HG02588 (cell line): ENCODE data around the gene FOXC1.
A peak's percentile ranks its signal among the peaks of the same experiment; 100 is the strongest.

ENCODE experiments used
- ATAC-seq: cut with Tn5 transposase; IDR thresholded peaks from one replicate; pipeline ENCODE4 v1.9.1; 2021; ENCODE audit warnings: mild to moderate bottlenecking, moderate library complexity; ENCODE audit not compliant: unreplicated experiment

Gene FOXC1

GRCh38 chr6:1584146-1584545 lies 25.6 kb upstream of the FOXC1 start:
- no peak for ATAC-seq

- no peak for ATAC-seq
These were observed 24.6 kb upstream of the FOXC1 start for GRCh38 chr6:1584996-1585668.

- no peak for ATAC-seq
These were observed 24.1 kb upstream of the FOXC1 start for GRCh38 chr6:1585669-1586049.

- ATAC-seq: no peak
These were observed 23.5 kb upstream of the FOXC1 start for GRCh38 chr6:1586256-1586655.

GRCh38 chr6:1586861-1587450 lies 22.8 kb upstream of the FOXC1 start:
- ATAC-seq: no peak

GRCh38 chr6:1587546-1587945 lies 22.2 kb upstream of the FOXC1 start:
- no peak for ATAC-seq

- no peak for ATAC-seq
These were observed 21.7 kb upstream of the FOXC1 start for GRCh38 chr6:1587977-1588376.

- no peak for ATAC-seq
These were observed 20.5 kb upstream of the FOXC1 start for GRCh38 chr6:1589208-1589607.

GRCh38 chr6:1590580-1590979 lies 19.1 kb upstream of the FOXC1 start:
- no peak for ATAC-seq

- ATAC-seq: no peak
These were observed 18.5 kb upstream of the FOXC1 start for GRCh38 chr6:1591243-1591642.

- no peak for ATAC-seq
These were observed 17.8 kb upstream of the FOXC1 start for GRCh38 chr6:1591926-1592325.

- no peak for ATAC-seq
These were observed 16.9 kb upstream of the FOXC1 start for GRCh38 chr6:1592852-1593251.

GRCh38 chr6:1593286-1593957 lies 16.3 kb upstream of the FOXC1 start:
- no peak for ATAC-seq

GRCh38 chr6:1593958-1594314 lies 15.8 kb upstream of the FOXC1 start:
- ATAC-seq: no peak

- ATAC-seq: no peak
These were observed 15.1 kb upstream of the FOXC1 start for GRCh38 chr6:1594445-1595200.

- ATAC-seq: no peak
These were observed 14.2 kb upstream of the FOXC1 start for GRCh38 chr6:1595271-1596087.

- ATAC-seq: peak; percentile 65
These were observed 13.4 kb upstream of the FOXC1 start for GRCh38 chr6:1596088-1596852.

- ATAC-seq: no peak
These were observed 12.5 kb upstream of the FOXC1 start for GRCh38 chr6:1597121-1597744.

- ATAC-seq: no peak
These were observed 11.8 kb upstream of the FOXC1 start for GRCh38 chr6:1597924-1598323.

GRCh38 chr6:1598433-1598832 lies 11.3 kb upstream of the FOXC1 start:
- no peak for ATAC-seq
